ENCODE data around the gene NKD1. TPM values are rescaled to one million over a fixed set of nuclear protein-coding genes. Genes with fewer than 3 reads are reported as not detected.
"Not testable (repeated sequence)": the region's sequence is repeated elsewhere in the genome, so short reads cannot be mapped to it uniquely, and the experiment has no call there.

The NKD1 gene
- total RNA-seq, 1 donor from 2014 or later, result under 0.01 TPM

DNA sequence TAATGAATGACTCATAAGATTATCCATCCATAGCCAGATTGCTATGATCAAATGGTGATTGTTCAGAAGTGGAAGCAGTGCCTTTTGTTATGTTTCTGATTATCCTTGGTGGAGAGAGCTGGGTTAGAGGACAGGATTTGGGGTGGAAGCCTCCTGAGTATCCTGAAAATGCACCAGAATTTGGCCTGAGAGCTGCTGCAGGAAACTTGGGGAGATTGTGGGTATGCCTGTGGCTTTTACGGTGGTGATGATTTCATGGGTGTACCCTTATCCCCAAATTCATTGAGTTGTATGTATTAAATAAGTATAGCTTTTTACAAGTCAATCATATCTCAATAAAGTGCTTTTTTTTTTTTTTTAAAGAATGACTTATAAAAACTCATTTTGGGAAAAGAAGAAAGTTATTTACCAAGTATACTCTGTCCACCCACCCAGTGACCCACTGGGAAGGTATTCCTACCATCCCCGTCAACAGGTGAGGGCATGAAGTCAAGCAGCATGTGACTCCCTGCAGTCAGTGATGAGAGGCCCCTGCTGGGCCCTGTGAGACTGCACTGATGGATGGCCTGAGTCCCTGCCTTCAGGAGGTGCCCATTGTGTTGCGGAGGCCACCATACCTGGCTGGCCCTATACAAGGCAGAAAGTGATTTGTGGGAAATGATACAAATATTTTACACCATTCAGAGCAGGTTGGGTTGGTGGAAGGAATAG is 28.4 kb downstream of the NKD1 start:
- H3K27me3 ChIP-seq (ENCODE audit: control insufficient read depth, insufficient read depth, low read length), result peaks cover 1% of the 10 kb centered on the region
- no peak overlapping the region for H3K4me3 ChIP-seq (ENCODE audit: low read depth, low read length)
- no peaks in the 10 kb centered on the region for H3K36me3 ChIP-seq (ENCODE audit: control insufficient read depth, insufficient read depth, low read length)
- DNase-seq (ENCODE audit: low read depth) (no peak), FAIRE-seq (no peak)
- TF ChIP-seq, protein P1, sequence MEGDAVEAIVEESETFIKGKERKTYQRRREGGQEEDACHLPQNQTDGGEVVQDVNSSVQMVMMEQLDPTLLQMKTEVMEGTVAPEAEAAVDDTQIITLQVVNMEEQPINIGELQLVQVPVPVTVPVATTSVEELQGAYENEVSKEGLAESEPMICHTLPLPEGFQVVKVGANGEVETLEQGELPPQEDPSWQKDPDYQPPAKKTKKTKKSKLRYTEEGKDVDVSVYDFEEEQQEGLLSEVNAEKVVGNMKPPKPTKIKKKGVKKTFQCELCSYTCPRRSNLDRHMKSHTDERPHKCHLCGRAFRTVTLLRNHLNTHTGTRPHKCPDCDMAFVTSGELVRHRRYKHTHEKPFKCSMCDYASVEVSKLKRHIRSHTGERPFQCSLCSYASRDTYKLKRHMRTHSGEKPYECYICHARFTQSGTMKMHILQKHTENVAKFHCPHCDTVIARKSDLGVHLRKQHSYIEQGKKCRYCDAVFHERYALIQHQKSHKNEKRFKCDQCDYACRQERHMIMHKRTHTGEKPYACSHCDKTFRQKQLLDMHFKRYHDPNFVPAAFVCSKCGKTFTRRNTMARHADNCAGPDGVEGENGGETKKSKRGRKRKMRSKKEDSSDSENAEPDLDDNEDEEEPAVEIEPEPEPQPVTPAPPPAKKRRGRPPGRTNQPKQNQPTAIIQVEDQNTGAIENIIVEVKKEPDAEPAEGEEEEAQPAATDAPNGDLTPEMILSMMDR (IDR thresholded peaks at IDR 0.05; ENCODE audit: insufficient read depth, low read length, severe bottlenecking), result no peak

DNA sequence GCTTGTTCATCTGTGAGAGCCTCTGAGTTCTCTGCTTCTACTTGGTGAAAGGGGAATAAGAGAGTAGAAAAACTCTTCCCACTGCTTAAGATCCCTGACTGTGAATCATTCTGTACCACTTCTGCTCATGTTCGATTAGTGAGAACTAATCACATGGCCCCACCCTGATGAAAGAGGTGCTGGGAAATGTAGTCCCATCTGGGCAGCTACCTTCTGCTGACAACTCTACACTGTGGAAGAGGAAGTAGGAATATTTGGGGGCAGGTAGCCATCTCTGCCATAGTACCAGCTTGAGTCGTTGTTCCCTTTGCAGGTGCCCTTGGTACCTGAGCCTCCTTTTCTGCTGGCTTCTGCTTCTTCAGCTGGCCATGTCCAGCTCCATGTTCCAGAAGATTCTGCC is 29.9 kb downstream of the NKD1 start:
- DNase-seq (ENCODE audit: low read depth) (peak; percentile 18), FAIRE-seq (peak; percentile 83)
- TF ChIP-seq, protein P1 (IDR thresholded peaks at IDR 0.05; ENCODE audit: insufficient read depth, low read length, severe bottlenecking), result no peak
- Histone ChIP-seq H3K27me3 (ENCODE audit: control insufficient read depth, insufficient read depth, low read length) (no peaks in the 10 kb centered on the region), H3K36me3 (ENCODE audit: control insufficient read depth, insufficient read depth, low read length) (no peaks in the 10 kb centered on the region), H3K4me3 (ENCODE audit: low read depth, low read length) (no peak overlapping the region)

DNA sequence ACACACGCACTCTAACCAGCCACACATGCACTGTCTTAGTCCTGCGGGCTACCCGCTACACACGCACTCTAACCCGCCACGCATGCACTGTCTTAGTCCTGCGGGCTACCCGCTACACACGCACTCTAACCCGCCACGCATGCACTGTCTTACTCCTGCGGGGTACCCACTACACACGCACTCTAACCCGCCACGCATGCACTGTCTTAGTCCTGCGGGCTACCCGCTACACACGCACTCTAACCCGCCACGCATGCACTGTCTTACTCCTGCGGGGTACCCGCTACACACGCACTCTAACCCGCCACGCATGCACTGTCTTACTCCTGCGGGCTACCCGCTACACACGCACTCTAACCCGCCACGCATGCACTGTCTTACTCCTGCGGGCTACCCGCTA is 31.2 kb downstream of the NKD1 start:
- FAIRE-seq, result not testable (repeated sequence)

DNA sequence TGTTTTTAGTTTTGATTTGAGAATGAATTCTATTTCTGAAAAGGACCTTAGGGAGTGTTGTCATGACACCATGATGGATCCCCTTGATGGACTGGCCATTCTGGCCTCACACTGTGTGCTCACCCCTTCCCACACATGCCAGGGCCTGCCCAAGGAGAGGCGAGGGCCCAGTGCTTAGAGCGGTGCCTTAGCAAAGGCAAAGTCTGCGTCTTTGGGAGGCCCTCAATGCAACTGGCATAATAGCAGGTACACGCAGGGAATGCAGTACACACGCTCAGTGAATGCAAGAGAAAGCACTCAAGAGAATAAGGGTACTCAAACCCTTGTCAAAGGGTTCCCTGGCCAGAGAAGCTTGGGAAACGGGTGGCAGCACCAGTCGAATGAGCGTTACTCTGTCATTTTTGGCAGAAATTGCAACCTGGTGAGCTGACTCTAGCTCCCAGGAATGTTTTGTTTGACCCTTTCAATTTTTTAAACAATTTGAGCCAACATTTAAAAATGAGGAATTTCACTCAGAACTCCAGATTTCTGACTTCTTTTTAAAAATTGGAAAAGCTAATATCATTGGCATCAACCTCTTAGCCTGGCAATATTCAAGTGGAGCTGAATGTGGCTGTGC is 32.1 kb downstream of the NKD1 start:
- H3K27me3 ChIP-seq (ENCODE audit: control insufficient read depth, insufficient read depth, low read length), result no peaks in the 10 kb centered on the region
- FAIRE-seq (no peak), DNase-seq (ENCODE audit: low read depth) (no peak)
- TF ChIP-seq, protein P1 (IDR thresholded peaks at IDR 0.05; ENCODE audit: insufficient read depth, low read length, severe bottlenecking), result no peak
- H3K36me3 ChIP-seq (ENCODE audit: control insufficient read depth, insufficient read depth, low read length), result no peaks in the 10 kb centered on the region
- H3K4me3 ChIP-seq (ENCODE audit: low read depth, low read length), result no peak overlapping the region

More for the DNA sequence above, 31.2 kb downstream of the NKD1 start:
- H3K4me3 ChIP-seq (ENCODE audit: low read depth, low read length); DNase-seq (ENCODE audit: low read depth); H3K27me3 ChIP-seq (ENCODE audit: control insufficient read depth, insufficient read depth, low read length); H3K36me3 ChIP-seq (ENCODE audit: control insufficient read depth, insufficient read depth, low read length): not testable (repeated sequence)

DNA sequence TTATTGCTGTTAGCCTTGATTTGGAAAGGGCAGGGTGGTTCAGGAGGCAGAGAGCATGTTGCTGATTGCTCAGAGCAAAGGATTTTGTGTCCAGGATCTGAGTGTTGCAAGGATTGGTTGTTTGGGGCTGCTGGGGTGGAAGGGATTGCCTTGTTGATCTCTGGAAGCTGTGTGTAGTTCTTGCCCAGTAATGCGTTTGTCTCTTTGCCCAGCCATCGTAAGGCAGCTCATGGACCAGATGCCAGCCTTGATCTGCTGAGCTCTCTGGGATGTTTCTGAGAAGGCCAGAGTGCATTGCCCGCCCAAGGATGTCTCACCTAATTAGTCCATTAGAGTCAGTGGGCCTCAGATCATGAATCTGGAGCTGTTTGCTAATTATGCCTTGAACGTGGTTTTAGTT is 33.6 kb downstream of the NKD1 start:
- DNase-seq (ENCODE audit: low read depth) (no peak), FAIRE-seq (peak; percentile 70)
- TF ChIP-seq, protein P1 (IDR thresholded peaks at IDR 0.05; ENCODE audit: insufficient read depth, low read length, severe bottlenecking), result no peak
- Histone ChIP-seq H3K4me3 (ENCODE audit: low read depth, low read length) (no peak overlapping the region), H3K36me3 (ENCODE audit: control insufficient read depth, insufficient read depth, low read length) (no peaks in the 10 kb centered on the region), H3K27me3 (ENCODE audit: control insufficient read depth, insufficient read depth, low read length) (no peaks in the 10 kb centered on the region)

DNA sequence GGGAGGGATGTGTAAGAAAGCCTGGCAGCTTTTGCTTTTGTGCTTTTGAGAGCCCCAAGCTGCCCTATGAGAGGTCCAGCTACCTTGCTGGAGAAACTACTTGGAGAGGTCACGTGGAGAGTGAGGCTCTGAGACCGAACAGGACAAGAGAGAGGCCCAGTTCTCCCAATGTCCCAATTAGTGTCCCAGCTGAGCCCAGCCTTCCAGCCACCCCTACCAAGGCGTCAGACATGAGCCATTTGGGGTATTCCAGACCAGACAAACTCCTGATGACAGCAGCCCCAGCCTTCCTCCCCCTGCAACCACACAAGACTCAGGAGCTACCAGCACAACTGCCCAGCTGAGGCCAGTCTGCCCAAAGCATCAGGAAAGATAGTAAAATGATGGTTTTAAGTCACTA is 35.0 kb downstream of the NKD1 start:
- DNase-seq (ENCODE audit: low read depth), result no peak
- no peaks in the 10 kb centered on the region for H3K27me3 ChIP-seq (ENCODE audit: control insufficient read depth, insufficient read depth, low read length)
- H3K4me3 ChIP-seq (ENCODE audit: low read depth, low read length), result no peak overlapping the region
- FAIRE-seq, result no peak
- TF ChIP-seq, protein P1 (IDR thresholded peaks at IDR 0.05; ENCODE audit: insufficient read depth, low read length, severe bottlenecking), result no peak
- H3K36me3 ChIP-seq (ENCODE audit: control insufficient read depth, insufficient read depth, low read length), result no peaks in the 10 kb centered on the region

Data from bronchial epithelial cell (primary cell).